HEK293T (cell line): Measurements from ENCODE around the gene ORMDL2.

Source experiments
- CTCF ChIA-PET: fragments of 350-600 bp; formaldehyde crosslinking; extraction: SDS; loops from one replicate; lab custom pipeline; 2021; ENCODE audit warnings: antibody characterized with exemption, inconsistent platforms; lab: Yijun Ruan, JAX
- POLR2A ChIA-PET: fragments of 350-600 bp; formaldehyde crosslinking; extraction: SDS; loops from one replicate; lab custom pipeline; 2020; ENCODE audit warnings: antibody characterized with exemption, inconsistent platforms; lab: Yijun Ruan, JAX
- DNase-seq: peaks from one replicate; pipeline ENCODE4 v3.0.0; 2012; ENCODE audit warnings: mixed read lengths; ENCODE audit errors: extremely low spot score
- ARNT ChIP-seq: fragments of 450-650 bp; IDR thresholded peaks from 2 replicates; pipeline ENCODE4 v1.6.1; 2017; ENCODE audit warnings: mild to moderate bottlenecking
- BHLHE40 ChIP-seq: fragments of 450-650 bp; IDR thresholded peaks from 2 replicates; pipeline ENCODE4 v1.6.1; 2016; ENCODE audit warnings: mild to moderate bottlenecking, moderate library complexity, borderline replicate concordance
- CTBP1 ChIP-seq: fragments of 450-650 bp; IDR thresholded peaks from 2 replicates; pipeline ENCODE4 v1.6.1; 2016; ENCODE audit warnings: borderline replicate concordance
- ELF4 ChIP-seq: fragments of 450-650 bp; IDR thresholded peaks from 2 replicates; pipeline ENCODE4 v1.6.1; 2017; ENCODE audit warnings: antibody characterized with exemption
- FOXA1 ChIP-seq: fragments of 450-650 bp; IDR thresholded peaks from 2 replicates; pipeline ENCODE4 v1.6.1; 2016; ENCODE audit warnings: mild to moderate bottlenecking
- FOXK2 ChIP-seq: fragments of 450-650 bp; IDR thresholded peaks from 2 replicates; pipeline ENCODE4 v1.6.1; 2016; ENCODE audit warnings: mild to moderate bottlenecking
- FOXM1 ChIP-seq: fragments of 450-650 bp; IDR thresholded peaks from 2 replicates; pipeline ENCODE4 v1.6.1; 2017; ENCODE audit warnings: mild to moderate bottlenecking, borderline replicate concordance
- HDGF ChIP-seq: fragments of 450-650 bp; IDR thresholded peaks from 2 replicates; pipeline ENCODE4 v1.6.1; 2017; ENCODE audit warnings: antibody characterized with exemption, borderline replicate concordance
- L3MBTL2 ChIP-seq: fragments of 450-650 bp; conservative IDR thresholded peaks from 2 replicates; pipeline ENCODE4 v1.6.1; 2016; ENCODE audit warnings: mild to moderate bottlenecking
- NFRKB ChIP-seq: fragments of 450-650 bp; IDR thresholded peaks from 2 replicates; pipeline ENCODE4 v1.6.1; 2016; ENCODE audit warnings: mild to moderate bottlenecking, moderate library complexity
- PKNOX1 ChIP-seq: fragments of 450-650 bp; IDR thresholded peaks from 2 replicates; pipeline ENCODE4 v1.6.1; 2016
- SP1 ChIP-seq: fragments of 450-650 bp; IDR thresholded peaks from 2 replicates; pipeline ENCODE4 v1.6.1; 2017
- SUZ12 ChIP-seq: fragments of 450-650 bp; IDR thresholded peaks from 2 replicates; pipeline ENCODE4 v1.6.1; 2016; ENCODE audit warnings: mild to moderate bottlenecking
- TARDBP ChIP-seq: fragments of 450-650 bp; IDR thresholded peaks from 2 replicates; pipeline ENCODE4 v1.6.1; 2016
- ZNF384 ChIP-seq: fragments of 450-650 bp; IDR thresholded peaks from 2 replicates; pipeline ENCODE4 v1.6.1; 2016

Gene ORMDL2

DNA sequence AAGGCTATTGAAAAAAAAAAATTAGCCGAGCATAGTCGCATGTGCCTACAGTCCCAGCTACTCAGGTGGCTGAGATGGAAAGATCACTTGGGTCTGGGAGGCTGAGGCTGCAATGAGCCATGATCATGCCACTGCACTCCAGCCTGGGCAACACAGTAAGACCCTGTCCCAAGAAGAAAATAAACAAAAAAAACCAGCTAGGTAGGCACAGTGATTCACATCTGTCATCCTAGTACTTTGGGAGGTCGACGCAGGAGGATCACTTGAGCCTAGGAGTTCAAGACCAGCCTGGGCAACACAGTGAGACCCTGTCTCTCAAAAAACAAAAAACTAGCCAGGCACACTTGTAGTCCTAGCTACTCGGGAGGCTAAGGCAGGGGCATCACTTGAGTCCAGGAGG is 8.6 kb upstream of the ORMDL2 start:
- DNase-seq, result no peak
- ChIA-PET POLR2A (interaction anchor here (1.8 kb wide), 1 partner anchor 9 kb away, joined by 11 read pairs; the partner anchor contains the start of genes ORMDL2 and SARNP), CTCF (no interaction called here)
- TF ChIP-seq ZNF384, result no peak
- TF ChIP-seq PKNOX1, result no peak
- no peak for TF ChIP-seq CTBP1
- TF ChIP-seq L3MBTL2, result no peak
- no peak for TF ChIP-seq TARDBP
- TF ChIP-seq SP1, result no peak
- no peak for TF ChIP-seq SUZ12
- no peak for TF ChIP-seq FOXM1
- no peak for TF ChIP-seq BHLHE40
- no peak for TF ChIP-seq FOXA1

DNA sequence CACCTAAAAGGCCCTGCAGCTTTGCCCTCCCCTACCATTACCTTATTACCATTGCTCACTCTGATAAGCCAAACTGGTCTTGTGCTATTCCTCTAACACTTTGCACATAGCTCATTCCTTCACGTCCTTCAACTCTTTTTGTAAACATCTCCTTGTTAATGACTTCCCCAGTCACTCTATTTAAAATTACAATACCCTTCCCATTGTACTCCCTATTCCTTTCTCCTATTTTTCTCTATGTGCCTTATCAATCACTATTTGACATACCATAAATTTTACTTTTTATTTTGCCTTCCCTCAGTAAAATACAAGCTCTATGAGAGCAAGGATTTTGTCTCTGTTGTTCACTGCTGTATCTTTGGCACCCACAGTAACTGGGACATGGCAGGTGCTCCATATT is 5.8 kb upstream of the ORMDL2 start:
- no peak for DNase-seq
- ChIA-PET CTCF (interaction anchor here (0.7 to 0.9 kb wide), 2 partner anchors 71 to 75 kb away, joined by 3 read pairs; no protein-coding TSS in a partner anchor), POLR2A (interaction anchor here (1.6 kb wide), 1 partner anchor 83 kb away, joined by 3 read pairs; the partner anchor contains the start of gene CD63)
- TF ChIP-seq L3MBTL2, result no peak
- no peak for TF ChIP-seq ELF4
- no peak for TF ChIP-seq BHLHE40
- TF ChIP-seq FOXA1, result no peak
- no peak for TF ChIP-seq SP1
- no peak for TF ChIP-seq PKNOX1

GRCh38 chr12:55814257-55814656 is 3.6 kb upstream of the ORMDL2 start:
- DNase-seq, result no peak
- ChIA-PET POLR2A (interaction anchor here (0.6 to 1.8 kb wide), 2 partner anchors 15 to 160 kb away, joined by 3 to 5 read pairs; partner anchors contain the start of genes DNAJC14 and RAB5B), CTCF (no interaction called here)
- TF ChIP-seq FOXM1, result no peak
- no peak for TF ChIP-seq FOXK2
- TF ChIP-seq HDGF, result no peak
- no peak for TF ChIP-seq BHLHE40
- no peak for TF ChIP-seq TARDBP
- no peak for TF ChIP-seq SUZ12
- no peak for TF ChIP-seq FOXA1

GRCh38 chr12:55815473-55815872 is 2.4 kb upstream of the ORMDL2 start:
- no peak for TF ChIP-seq BHLHE40
- POLR2A ChIA-PET, result interaction anchor here (1.0 to 1.5 kb wide), 2 partner anchors 72 to 158 kb away, joined by 3 read pairs; partner anchors contain the start of gene RAB5B

DNA sequence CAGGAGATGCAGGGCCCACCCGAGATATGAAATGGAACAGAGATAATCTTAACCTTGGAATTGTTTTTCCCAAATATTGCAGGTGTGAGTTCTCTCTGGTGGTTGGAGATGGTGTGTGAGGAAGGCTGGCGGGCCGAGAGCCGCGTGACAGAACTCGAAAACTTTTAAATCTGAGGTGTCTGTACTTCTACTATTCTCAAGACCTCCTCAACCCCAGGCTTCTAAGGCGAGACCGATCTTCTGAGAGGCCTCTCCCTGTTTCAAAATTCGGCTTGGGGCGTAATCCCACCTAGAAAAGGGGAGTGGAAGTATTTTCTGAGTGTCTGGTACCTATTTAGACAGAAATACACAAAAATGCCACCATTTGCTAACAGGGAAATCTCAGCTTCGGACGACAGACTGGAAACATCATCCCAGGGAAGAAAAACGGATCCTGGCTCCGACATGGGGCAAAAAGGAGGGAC is 928 bp upstream of the ORMDL2 start:
- TF ChIP-seq PKNOX1 (no peak), NFRKB (no peak), ARNT (no peak)
- peak; percentile 36 for DNase-seq
- ChIA-PET POLR2A (interaction anchor here (0.8 to 6.4 kb wide), 17 partner anchors 10 to 263 kb away, joined by 3 to 109 read pairs (median 6); partner anchors contain the start of genes CD63, DNAJC14, ERBB3 and GDF11), CTCF (interaction anchor here (1.5 to 2.3 kb wide), 3 partner anchors 13 to 79 kb away, joined by 5 to 13 read pairs (median 6); partner anchors contain the start of gene DNAJC14)

More at GRCh38 chr12:55815473-55815872, 2.4 kb upstream of the ORMDL2 start:
- no peak for DNase-seq
- CTCF ChIA-PET, result interaction anchor here (1.5 kb wide), 1 partner anchor 77 kb away, joined by 6 read pairs; no protein-coding TSS in a partner anchor

GRCh38 chr12:55818140-55818728 is 393 bp downstream of the ORMDL2 start:
- POLR2A ChIA-PET, result interaction anchor here (0.6 to 6.4 kb wide), 31 partner anchors 9 to 630 kb away, joined by 3 to 109 read pairs (median 5); partner anchors contain the start of genes CD63, DNAJC14, ERBB3 and GDF11
- TF ChIP-seq HDGF (no peak), PKNOX1 (no peak), ARNT (no peak), L3MBTL2 (no peak), SUZ12 (no peak), ELF4 (no peak; the same call in 1 of the 2 replicates), NFRKB (no peak), BHLHE40 (no peak), FOXK2 (no peak)
- CTCF ChIA-PET, result interaction anchor here (0.6 to 2.3 kb wide), 8 partner anchors 11 to 112 kb away, joined by 3 to 13 read pairs (median 4); partner anchors contain the start of gene DNAJC14
- DNase-seq, result peak; percentile 58
